ENCODE data around the gene FADD.
"Not testable (repeated sequence)": the region's sequence is repeated elsewhere in the genome, so short reads cannot be mapped to it uniquely, and the experiment has no call there.

FADD gene

DNA sequence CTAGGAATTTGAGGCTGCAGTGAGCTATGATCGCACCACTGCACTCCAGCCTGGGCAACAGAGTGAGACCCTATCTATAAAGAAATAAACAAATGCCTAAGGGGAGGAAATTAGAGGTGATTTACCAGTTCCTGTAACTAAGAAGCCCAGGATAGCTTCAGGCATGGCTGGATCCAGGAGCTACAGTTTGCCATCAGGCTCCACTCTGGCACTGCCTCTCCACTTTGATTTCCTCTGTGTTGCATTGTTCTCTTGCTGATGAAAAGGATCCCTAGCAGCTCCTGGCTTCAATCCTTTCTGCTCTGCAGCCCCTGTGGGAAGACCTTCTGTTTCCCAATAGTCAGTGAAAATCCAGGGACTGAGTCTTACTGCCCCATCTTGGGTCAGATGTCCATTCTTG is 20.1 kb upstream of the FADD start:
- DNase-seq: no peak

DNA sequence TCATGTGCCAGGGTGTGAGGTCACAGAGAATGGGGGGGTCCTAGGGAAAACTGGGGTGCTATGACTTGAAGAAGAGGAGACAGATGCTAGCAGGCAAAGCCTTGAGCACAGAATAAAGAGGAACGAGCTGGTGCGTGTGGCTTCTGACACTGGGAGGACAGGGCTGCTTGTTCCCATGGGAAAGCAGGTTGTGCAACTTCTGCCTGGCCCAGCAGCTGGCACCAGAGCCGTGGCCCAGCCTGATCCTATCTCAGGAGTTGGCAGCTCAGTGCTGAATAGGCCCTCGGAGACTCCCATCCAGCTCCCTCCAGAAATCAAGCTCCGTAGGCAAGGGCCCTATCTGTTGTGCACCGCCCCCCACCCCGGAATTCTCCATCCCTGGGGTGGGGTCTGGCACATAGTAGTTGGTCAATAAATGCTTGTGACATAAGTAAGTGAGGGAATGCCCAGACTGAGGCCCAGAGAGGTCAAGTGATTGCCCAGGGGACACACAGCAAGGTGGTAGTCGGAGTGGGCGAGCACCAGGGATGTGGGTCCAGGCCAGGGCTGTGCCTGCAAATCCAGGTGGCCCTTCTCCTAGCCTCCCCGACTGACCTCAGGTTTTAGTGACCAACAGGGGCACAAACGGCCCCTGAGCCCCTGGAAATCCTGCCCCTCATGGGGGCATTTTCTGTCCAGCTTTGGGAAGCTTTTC is 19.5 kb upstream of the FADD start:
- no peak for DNase-seq

DNA sequence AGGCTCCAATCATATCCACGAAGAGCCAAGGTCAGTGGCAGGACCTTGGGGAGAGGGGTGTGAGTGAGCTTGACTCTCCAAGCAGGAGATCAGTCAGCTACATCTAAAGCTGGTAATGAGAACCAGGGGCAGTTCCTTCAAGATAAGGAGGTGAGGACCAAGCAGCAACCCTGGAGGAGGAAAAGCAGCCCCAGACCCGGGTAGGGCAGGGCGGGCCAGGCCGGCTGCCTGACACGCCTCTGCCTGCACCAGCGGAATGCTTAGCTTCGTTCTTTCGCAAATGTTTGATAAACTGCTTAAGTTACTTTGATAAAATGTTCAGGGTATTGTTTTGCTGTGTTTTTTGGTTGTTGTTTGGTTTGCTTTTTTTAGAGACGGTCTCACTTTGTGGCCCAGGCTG is 18.7 kb upstream of the FADD start:
- no peak for DNase-seq

DNA sequence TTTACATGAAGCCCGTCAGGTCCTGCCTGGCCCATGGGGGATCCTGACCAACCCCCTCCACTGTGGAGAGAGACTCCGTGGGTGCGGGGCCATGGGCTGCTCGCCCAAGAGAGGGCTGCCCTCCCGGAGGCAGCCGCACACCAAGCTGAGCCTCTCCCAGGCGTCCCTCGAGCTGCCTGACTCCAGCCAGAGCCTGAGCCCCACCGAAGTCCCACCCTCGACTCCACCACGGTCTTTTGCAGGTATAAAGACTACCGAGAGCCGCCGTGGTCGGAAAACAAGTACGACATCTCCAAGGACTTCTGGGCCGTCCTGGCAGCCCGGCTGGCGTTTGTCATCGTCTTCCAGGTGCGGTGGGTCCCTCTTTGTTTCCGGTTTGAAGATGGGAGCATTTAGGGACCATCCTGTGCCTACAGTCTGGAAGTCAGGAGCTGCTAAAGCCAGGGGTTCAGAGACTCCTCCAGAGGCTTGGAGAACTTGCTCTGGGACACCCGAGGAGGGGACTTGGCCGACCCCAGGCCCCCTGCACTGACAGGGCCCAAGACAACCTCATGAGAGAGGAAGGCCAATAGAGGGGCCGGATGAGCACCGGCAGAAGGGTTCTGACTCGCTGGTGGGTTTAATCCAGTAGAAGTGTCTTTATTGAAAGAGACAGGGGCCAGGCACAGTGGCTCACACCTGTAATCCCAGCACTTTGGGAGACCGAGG is 17.6 kb upstream of the FADD start:
- no peak for DNase-seq

DNA sequence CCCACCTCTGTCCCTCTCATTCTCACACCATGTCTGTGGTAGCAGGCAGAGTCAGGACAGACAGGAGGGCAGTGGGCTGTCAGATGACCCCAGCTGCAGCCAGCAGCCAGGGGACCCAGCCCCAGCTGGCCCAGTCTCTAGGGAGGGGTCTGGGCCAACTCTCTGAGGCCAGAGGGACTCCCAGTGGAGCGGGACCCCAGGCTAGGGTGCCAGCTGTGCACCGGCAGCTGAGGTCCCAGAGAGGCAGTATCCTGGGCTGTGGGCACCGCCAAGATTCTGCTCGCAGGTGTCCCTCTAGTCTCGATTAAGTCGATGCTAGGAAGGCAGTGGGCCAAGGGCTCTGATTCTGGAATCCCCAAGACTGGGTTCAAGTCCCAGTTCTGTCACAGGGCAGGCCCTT is 16.7 kb upstream of the FADD start:
- DNase-seq: no peak

DNA sequence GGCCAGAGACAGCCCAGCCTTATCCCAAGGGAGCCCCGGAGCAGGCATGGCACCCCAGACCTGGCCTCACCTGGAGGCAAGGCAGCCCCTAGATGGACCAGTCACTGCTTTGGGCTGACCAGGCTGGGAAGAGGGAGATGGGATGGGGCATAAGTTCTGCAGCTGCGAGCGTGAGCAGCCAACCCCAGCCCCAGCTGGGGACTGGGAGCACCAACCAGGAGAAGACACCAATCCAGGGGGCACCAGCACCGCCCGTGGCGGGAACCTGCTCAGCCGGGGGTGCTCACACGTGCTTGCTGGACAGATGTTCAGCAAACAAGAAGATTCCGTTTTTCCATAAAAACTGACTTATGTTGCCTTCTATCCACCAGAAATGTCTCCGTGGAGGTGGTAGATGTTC is 16.2 kb upstream of the FADD start:
- DNase-seq: no peak

DNA sequence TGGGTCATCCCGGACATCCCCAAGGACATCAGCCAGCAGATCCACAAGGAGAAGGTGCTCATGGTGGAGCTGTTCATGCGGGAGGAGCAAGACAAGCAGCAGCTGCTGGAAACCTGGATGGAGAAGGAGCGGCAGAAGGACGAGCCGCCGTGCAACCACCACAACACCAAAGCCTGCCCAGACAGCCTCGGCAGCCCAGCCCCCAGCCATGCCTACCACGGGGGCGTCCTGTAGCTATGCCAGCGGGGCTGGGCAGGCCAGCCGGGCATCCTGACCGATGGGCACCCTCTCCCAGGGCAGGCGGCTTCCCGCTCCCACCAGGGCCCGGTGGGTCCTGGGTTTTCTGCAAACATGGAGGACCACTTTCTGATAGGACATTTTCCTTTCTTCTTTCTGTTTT is 15.3 kb upstream of the FADD start:
- DNase-seq: no peak

DNA sequence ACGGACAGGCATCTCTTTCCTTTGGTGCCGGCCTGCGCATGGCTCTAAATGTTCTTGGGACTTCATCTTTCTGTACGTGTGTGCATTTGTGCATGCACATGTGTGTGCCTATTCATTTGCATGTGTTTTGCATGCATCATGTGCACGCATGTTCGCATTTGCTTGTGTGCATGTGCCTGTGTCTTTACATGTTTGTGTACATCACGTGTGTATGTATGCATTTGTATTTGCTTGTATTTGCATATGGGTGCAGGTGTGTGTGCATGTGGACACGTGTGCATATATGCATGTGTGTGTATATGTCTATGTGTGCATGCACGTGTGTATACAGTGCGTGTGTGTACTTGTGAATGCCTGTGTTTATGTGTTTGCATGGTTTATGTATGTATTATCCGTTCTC is 13.5 kb upstream of the FADD start:
- no peak for DNase-seq

DNA sequence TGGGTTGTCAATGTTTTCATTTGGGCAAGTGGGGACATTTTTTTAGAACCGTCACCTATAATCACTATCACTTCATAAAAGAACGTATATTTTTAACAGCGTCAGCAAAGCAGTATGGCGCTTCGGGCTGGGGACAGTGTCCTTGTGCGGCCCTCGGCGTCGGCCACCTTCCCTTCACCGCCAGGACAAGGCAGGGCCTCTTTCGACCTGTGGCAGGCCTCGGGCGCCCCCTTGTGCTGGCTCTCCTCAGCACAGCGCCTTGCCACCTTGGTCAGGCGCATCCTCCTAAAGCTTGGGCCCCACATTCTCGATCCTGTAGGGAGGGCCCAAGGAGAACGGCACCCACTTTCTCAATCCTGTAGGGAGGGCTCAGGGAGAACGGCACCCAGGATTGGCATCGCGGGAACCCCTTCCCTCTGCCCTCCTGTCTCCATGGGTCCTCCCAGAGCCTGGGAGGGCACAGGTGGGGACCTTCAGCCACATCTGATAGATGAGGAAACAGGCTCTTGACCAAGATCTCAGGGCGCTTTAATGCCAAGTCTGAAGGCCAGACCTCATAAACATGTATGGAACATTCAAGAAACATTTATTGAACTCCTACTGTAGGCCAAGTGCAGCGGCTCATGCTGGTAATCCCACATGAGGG is 11.5 kb upstream of the FADD start:
- peak; percentile 78 for DNase-seq

DNA sequence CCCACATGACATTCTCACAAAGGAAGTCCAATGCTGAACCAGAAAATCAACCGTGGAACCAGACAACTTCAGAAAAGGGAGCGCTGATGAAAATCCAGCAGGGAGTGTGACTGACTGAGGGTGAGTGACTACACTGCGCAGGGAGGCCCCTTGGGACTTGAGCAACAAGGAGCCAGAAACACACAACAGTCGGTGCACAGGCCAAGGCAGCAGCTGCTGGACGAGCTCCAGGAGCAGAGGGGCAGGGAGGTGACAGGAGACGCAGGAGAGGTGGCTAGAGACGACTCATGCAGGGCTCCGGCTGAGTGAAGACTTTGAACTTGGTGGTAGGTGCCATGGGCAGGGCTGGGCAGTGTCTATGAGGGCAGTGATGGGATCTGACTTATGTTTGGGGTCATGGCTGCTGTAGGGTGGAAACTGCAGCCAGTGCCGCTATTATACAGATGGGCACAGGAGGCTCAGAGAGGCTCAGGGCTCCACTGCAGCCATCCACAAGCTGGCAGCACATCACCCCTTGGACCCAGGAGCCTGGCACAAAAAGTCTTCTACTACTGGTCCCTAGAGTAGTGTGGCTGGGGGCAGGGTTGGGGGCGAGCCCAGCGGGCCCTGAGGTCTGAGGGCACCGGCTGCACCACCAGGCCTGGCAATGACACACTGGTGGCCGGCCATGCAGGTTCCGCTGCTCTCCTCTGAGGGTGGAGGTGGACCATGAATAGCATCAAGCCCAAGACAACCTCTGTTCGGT is 10.3 kb upstream of the FADD start:
- no peak for DNase-seq

DNA sequence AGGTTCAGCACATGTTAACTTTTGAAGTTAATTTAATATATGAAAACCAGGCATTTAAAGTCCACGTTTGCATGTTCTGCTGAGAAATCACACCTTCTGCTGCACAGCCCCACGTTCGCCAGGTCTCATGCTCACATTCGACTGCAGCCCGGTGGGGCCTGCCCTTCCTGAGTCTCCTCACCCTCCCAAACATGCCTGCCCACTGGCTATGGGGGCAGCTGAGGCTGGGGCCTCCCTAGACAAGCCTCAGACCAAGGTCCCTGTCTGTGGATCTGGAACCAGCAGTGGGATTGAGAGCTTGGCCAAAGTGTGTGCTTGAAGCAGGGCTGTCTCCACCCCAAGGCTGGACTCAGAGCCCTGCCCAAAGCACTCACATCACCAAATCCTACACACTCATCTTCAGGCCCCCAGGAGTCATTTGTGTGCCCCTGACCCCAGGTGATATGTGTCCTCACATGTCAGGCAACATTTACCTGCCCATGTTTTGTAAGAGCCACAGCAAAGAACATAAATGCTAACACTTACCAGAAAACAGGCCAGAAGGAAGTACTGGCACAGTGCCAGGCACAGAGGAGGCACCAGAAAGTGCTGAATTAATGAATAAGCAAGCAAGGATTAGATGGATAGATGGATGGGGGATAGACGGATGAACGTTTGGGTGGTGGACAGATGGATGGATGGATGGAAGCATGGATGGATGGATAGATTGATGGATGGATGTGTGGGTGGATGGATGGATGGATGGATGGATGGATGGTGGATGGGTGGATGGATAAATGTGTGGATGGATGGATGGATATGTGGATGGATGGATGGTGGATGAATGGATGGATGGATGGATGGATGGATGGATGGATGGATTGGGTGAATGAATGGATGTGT is 9.4 kb upstream of the FADD start:
- DNase-seq: no peak

DNA sequence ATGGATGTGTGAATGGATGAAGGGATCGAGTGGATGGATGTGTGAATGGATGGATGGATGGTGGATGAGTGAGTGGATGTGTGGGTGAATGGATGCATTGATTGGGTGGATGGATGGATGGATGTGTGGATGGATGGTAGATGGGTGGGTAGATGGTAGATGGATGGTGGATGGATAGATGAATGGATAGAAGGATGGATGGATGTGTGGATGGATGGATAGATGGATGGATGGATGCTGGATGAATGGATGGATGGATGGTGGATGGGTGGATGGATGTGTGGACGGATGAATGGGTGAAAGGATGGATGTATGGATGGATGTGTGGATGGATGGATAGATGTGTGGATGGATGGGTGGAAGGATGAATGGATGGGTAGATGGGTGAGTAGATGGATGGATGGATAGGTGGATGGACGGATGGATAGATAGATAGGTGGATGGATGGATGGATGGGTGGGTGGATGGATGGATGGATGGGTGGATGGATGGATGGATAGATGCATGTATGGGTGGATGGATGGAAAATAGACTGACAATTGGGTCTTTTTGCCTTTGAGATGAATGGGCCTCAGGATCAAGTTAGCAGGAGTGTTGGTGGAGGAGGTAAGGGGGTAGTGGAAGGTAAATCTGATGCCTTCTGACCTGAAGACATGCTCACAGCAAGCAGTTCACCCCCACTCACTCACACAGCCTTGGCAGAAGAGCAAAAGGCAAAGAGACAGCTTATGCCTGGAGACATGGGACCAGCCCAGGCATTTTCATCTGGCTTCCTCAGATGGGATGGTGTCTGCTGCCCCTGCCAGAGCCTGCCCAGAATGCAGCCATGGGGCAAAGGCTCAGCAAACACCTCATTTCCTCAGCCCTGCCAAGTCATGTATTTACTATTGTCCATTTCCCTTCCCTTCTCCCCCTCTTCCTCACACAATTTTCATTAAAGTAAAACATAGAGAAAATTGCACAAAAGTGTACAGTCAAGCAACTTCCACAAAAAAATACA is 8.0 kb upstream of the FADD start:
- no peak for DNase-seq

DNA sequence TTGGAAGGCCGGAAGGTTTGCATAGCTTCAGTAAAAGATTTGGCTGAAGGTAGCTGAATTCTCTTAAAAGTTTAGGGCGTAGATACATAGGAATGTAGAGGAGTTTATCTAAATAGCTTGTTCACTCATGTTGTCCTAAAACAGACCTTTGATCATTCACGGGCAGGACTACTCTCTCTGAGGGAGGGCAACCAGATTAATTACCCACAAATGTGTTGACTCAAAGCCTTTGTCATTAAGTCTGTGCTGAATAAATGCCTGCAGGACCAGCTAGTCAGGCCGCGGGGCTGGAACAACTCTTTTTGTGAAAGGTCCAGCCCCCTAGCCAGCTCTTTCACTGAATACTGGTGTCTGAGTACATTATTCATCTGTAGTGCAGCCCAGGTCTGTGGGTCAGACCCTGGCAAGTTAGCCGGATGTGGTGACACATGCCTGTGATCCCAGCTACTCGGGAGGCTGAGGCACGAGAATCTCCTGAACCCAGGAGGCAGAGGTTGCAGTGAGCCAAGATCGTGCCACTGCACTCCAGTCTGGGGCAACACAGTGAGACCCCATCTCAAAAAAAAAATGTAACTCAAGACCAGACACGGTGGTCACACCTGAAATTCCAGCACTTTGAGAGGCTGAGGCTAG is 2.8 kb upstream of the FADD start:
- DNase-seq: no peak

DNA sequence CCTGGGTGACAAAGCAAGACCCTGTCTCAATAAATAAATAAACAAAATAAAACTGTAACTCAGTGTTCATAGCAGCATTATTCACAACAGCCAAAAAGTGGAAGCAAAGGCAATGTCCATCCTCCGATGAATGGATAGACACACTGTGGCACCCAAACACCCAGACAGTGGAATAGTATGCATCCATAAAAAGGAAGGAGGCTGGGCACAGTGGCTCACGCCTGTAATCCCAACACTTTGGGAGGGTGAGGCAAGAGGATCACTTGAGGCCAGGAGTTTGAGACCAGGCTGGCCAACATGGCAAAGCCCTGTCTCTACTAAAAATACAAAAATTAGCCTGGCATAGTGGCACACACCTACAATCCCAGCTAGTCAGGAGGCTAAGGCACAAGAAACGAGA is 2.0 kb upstream of the FADD start:
- DNase-seq: not testable (repeated sequence)

DNA sequence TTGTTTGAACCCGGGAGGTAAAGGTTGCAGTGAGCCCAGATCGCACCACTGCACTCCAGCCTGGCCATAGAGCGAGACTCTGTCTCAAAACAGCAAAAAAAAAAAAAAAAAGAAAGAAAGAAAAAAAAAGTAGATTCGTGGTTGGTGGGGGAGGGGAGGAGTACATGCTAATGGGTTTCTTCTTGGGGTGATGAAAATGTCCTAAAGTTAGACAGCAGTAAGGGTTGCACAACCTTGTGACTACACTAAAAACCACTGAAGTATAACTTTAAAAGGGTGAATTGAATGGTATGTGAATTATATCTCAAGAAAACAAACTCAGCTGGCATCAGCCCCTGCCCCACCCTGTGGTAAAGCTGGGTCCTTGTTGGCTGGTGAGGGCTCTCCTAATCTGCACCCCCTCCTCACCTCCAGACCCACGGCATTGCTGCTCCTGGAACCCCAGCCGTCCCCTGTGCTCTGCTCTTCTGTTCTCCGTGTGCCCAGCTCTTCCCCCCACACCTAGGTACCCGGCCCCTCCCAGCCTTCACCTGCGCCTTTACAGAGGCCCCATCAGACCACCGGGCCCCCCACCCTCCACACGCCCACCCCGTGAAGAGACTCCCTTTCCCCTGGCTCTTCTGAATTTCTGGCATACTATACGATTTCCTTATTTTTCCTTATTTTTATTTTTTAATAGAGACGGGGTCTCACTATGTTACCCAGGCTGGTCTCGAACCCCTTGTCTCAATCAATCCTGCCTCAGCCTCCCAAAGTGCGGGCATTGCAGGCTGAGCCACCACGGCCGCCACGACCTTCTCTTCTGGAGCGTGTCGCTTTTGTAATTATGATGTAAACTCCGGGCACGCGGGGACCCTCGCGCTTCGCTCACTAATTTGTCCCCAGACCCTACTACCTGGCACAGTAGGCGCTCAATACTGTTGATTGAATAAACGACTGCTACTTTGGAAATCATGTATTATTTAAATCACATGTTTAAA is 924 bp upstream of the FADD start:
- DNase-seq: no peak

DNA sequence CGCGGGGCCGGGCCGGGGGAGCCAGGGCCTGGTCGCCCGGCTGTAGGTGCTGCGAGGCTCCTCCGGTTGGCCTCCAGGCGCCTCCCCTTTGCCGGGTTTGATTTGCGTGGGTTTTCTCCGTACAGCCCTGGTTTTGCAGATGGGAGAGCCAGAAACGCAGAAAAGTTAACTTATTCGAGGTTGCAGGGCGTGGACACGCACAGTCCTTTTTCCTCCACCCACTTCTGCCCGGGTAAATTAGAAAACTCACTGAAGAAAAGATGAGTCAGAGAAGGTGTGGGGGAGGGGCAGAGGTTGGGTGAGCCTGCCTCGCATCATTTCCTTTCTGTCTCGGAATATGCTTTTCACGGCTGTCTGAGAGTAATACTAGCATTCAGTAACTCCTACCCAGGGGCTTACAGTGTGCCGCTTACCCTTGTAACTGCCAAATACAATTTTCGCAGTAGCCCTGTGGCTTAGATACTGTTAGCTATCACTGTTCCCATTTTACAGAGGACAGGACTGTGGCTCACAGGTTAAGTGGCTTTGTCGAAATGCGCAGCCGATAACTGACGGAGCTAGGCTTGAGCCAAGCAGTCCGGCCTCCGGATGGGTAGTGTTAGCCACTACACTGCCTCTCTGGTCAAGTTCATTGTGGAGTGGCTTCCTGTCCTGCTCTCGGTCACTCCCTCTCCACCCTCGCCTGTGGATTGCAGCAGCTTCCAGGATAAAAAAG is 812 bp downstream of the FADD start:
- peak; percentile 93 for DNase-seq

DNA sequence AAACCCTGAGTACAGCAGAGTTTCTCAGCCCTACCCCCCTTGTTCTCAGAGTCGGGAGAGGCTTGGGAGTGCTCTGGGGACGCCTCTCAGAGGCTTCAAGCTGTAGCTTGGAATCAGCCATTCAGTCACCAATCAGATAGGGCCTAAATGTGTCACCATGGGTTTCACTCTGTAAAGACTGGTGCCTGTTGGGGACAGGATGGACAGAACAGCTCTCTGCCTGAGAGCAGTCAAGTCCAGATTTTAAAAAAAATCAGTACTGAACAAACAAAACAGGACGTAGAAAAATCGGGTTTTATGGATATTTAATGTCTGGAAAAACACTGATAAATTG is 1.3 kb downstream of the FADD start:
- DNase-seq: peak; percentile 35

DNA sequence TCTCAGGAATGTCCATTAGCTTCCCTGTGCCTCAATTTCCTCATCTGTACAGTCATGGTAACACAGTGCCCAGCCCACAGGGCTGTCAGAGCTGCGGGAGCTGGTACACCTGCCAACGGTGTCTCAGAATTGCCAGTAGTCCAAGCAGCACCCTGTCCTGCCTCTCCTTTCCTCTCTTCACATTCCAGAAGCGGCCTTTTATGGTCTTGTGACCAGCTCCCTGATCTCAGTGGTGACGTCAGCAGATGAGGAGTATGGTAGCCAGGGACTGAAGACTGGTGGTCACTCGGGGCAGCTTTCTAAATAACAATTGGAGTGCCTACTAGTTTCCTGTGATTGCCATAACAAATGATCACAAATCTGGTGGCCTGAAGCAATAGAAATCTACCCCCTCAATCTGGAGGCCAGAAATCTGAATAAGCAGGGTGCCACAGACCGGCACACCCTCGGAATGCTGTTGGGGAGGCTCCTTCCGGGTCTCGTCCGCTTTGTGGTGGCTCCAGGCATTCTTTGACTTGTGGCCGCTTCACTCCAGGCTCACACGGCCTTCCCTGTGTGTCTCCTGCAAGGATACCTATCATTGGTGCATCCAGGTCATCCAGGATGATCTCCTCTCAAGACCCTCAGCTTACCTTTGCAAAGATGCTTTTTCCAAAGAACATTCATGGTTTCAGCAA is 2.1 kb downstream of the FADD start:
- DNase-seq: no peak

Measured in activated CD4-positive, alpha-beta T cell treated with anti-CD3 and anti-CD28 coated beads for 48 hours (primary cell).